ENCODE data around the gene ZP1. TPM values are rescaled to one million over a fixed set of nuclear protein-coding genes. Genes with fewer than 3 reads are reported as not detected.

ZP1 gene
- total RNA-seq, 5 donors from 2014 or later (not counting 1 experiment from before 2014, with no cell fraction given) = 0.20 to 1.0 TPM; not detected in 3

DNA sequence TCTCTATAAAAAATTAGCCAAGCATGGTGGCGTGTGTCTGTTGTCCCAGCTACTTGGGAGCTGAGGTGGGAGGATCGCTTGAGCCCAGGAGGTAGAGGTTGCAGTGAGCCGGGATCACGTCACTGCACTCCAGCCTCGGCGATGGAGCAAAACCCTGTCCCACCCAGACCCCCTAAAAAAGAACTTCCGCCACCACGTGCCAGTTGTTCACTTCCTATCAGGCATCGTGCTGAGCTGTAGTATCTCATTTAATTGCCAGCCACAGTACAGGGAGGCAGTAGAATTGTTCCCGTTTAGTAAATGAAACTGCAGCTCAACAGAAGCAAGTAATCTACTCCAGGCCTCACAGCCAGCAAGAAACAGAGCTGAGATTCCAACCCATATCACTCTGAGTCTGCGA, 53.9 kb downstream of the ZP1 start:
- WGBS (ENCODE audit: insufficient coverage) = 94% methylated on average over 2 of the region's 11 CpGs
- peaks cover 11 to 49% of the 10 kb centered on the region in 2 donors for H3K36me3 ChIP-seq (ENCODE audit: control insufficient read depth in 2 of 2, extremely low read depth in 1 of 2, insufficient read depth in 1 of 2, low read length in 1 of 2)
- Mint-ChIP-seq H3K27me3 (peaks cover 11 to 26% of the 10 kb centered on the region in 2 donors), H3K36me3 (peaks cover 47% of the 10 kb centered on the region), H3K27ac (no peak overlapping the region), H3K9me3 (no peaks in the 10 kb centered on the region), H3K4me3 (no peak overlapping the region), H3K4me1 (peaks cover 24 to 33% (median 32%) of the 10 kb centered on the region in 3 donors)
- H3K27ac ChIP-seq (ENCODE audit: low read length) = no peak overlapping the region
- DNase-seq (no peak), ATAC-seq (replicated peaks in 1 of 4) (no peak)
- no peak overlapping the region for H3K4me3 ChIP-seq (ENCODE audit: control insufficient read depth in 1 of 2, extremely low read depth in 1 of 2, low read length in 1 of 2)
- H3K27me3 ChIP-seq (replicated peaks in 1 of 2; ENCODE audit: control insufficient read depth in 2 of 2, extremely low read depth in 1 of 2, insufficient read depth in 2 of 2, low read length in 1 of 2) = peaks cover 0 to 48% of the 10 kb centered on the region in 2 experiments
- peaks cover 0 to 36% of the 10 kb centered on the region in 2 experiments for H3K4me1 ChIP-seq (ENCODE audit: control insufficient read depth in 1 of 2, extremely low read depth in 1 of 2, insufficient read depth in 2 of 2, low read length in 2 of 2)
- H3K9me3 ChIP-seq = no peaks in the 10 kb centered on the region
- POLR2A ChIA-PET = no interaction called here
- CTCF ChIA-PET = no interaction called here

DNA sequence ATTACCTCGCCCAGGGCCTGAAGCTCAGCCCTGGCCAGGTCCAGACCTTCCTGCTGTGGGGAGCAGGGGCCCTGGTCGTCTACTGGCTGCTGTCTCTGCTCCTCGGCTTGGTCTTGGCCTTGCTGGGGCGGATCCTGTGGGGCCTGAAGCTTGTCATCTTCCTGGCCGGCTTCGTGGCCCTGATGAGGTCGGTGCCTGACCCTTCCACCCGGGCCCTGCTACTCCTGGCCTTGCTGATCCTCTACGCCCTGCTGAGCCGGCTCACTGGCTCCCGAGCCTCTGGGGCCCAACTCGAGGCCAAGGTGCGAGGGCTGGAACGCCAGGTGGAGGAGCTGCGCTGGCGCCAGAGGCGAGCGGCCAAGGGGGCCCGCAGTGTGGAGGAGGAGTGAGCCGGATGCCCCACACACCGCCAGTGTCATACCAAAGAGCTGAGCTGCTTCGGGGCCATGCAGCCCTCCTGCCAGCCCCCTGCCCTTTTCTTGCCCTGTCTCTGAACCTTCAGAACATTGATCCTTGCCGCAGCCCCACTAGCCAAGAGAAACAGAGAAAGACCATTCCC, 54.5 kb downstream of the ZP1 start:
- Mint-ChIP-seq H3K36me3 (peaks cover 47% of the 10 kb centered on the region), H3K4me1 (peaks cover 18 to 28% (median 26%) of the 10 kb centered on the region in 3 donors), H3K27ac (no peak overlapping the region), H3K4me3 (no peak overlapping the region), H3K27me3 (peaks cover 11 to 30% of the 10 kb centered on the region in 2 donors), H3K9me3 (no peaks in the 10 kb centered on the region)
- DNase-seq = no peak
- Histone ChIP-seq H3K4me3 (ENCODE audit: control insufficient read depth in 1 of 2, extremely low read depth in 1 of 2, low read length in 1 of 2) (no peak overlapping the region), H3K9me3 (no peaks in the 10 kb centered on the region), H3K27ac (ENCODE audit: low read length) (no peak overlapping the region), H3K4me1 (ENCODE audit: control insufficient read depth in 1 of 2, extremely low read depth in 1 of 2, insufficient read depth in 2 of 2, low read length in 2 of 2) (peaks cover 0 to 30% of the 10 kb centered on the region in 2 experiments), H3K36me3 (ENCODE audit: control insufficient read depth in 2 of 2, extremely low read depth in 1 of 2, insufficient read depth in 1 of 2, low read length in 1 of 2) (peaks cover 11 to 45% of the 10 kb centered on the region in 2 donors), H3K27me3 (replicated peaks in 1 of 2; ENCODE audit: control insufficient read depth in 2 of 2, extremely low read depth in 1 of 2, insufficient read depth in 2 of 2, low read length in 1 of 2) (peaks cover 0 to 51% of the 10 kb centered on the region in 2 experiments)
- ATAC-seq (replicated peaks in 1 of 4) = no peak
- CTCF ChIA-PET = no interaction called here
- 94% methylated on average over 19 of the region's 23 CpGs for WGBS (ENCODE audit: insufficient coverage)
- POLR2A ChIA-PET = no interaction called here

DNA sequence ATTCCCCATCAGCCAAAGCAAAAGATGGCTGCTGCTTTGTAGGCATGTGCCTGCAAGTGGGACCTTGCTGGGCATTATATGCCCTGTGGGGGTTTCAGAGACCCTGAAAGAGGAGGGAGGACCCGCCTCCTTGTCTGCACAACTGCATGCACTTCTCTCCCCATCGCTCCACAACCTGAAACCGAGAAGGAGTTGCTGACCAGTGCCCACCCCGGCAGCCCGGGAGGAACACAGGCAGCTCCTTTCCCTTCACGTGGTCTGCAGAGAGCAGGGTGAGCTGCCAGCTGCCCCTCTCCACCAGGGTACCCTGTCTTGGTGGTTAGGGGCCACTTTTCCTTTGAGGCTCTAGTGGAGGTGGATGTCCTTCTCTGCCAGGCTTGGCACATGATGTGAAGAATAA, 55.6 kb downstream of the ZP1 start:
- H3K4me1 ChIP-seq (ENCODE audit: control insufficient read depth in 1 of 2, extremely low read depth in 1 of 2, insufficient read depth in 2 of 2, low read length in 2 of 2) = peaks cover 0 to 26% of the 10 kb centered on the region in 2 experiments
- ChIA-PET POLR2A (no interaction called here), CTCF (interaction anchor here in 1 of 2 donors (1.9 kb wide), 1 partner anchor 8 kb away, joined by 11 read pairs; the partner anchor contains the start of gene TMEM109)
- 91% methylated on average over 5 of the region's 6 CpGs for WGBS (ENCODE audit: insufficient coverage)
- no peaks in the 10 kb centered on the region for H3K9me3 ChIP-seq
- peaks cover 11 to 33% of the 10 kb centered on the region in 2 donors for H3K27me3 Mint-ChIP-seq
- no peak overlapping the region for H3K4me3 ChIP-seq (ENCODE audit: control insufficient read depth in 1 of 2, extremely low read depth in 1 of 2, low read length in 1 of 2)
- peak overlapping the region in 1 of 3 donors; percentile 69 for H3K4me3 Mint-ChIP-seq
- no peak overlapping the region for H3K27ac Mint-ChIP-seq
- no peak overlapping the region for H3K27ac ChIP-seq (ENCODE audit: low read length)
- H3K4me1 Mint-ChIP-seq = peaks cover 12 to 22% (median 21%) of the 10 kb centered on the region in 3 donors
- peaks cover 43% of the 10 kb centered on the region for H3K36me3 Mint-ChIP-seq
- ATAC-seq (replicated peaks in 1 of 4) = no peak
- H3K9me3 Mint-ChIP-seq = no peaks in the 10 kb centered on the region
- H3K27me3 ChIP-seq (replicated peaks in 1 of 2; ENCODE audit: control insufficient read depth in 2 of 2, extremely low read depth in 1 of 2, insufficient read depth in 2 of 2, low read length in 1 of 2) = peaks cover 0 to 56% of the 10 kb centered on the region in 2 experiments
- peaks cover 11 to 42% of the 10 kb centered on the region in 2 donors for H3K36me3 ChIP-seq (ENCODE audit: control insufficient read depth in 2 of 2, extremely low read depth in 1 of 2, insufficient read depth in 1 of 2, low read length in 1 of 2)
- no peak for DNase-seq

DNA sequence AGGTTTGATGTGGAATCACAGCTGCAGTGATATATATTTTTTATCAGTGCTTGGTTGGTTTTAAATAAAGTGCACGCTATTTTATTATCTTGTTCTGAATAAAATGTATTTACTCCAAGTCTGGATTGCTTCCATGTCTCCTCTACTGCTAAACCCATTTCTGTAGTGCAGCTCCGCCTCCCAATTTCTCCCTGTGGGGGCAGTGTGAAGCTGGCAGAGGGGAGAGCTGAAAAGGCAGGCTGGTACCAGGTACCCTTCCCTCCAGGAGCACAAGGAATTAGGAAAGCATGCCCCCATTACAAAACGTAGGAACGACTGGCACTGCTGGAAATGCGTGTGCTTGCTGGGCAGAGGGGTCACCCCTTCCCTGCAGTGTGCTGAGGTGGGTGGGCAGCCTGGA, 56.0 kb downstream of the ZP1 start:
- ATAC-seq (replicated peaks in 1 of 4) (no peak), DNase-seq (no peak)
- Mint-ChIP-seq H3K9me3 (no peaks in the 10 kb centered on the region), H3K27ac (no peak overlapping the region), H3K4me1 (peaks cover 12 to 22% (median 18%) of the 10 kb centered on the region in 3 donors), H3K36me3 (peaks cover 43% of the 10 kb centered on the region), H3K27me3 (peaks cover 11 to 33% of the 10 kb centered on the region in 2 donors), H3K4me3 (peak overlapping the region in 2 of 3 donors; percentile 54 to 69)
- POLR2A ChIA-PET = no interaction called here
- CTCF ChIA-PET = interaction anchor here in 1 of 2 donors (1.9 kb wide), 1 partner anchor 9 kb away, joined by 11 read pairs; the partner anchor contains the start of gene TMEM109
- peaks cover 0 to 56% of the 10 kb centered on the region in 2 experiments for H3K27me3 ChIP-seq (replicated peaks in 1 of 2; ENCODE audit: control insufficient read depth in 2 of 2, extremely low read depth in 1 of 2, insufficient read depth in 2 of 2, low read length in 1 of 2)
- no peak overlapping the region for H3K27ac ChIP-seq (ENCODE audit: low read length)
- peaks cover 11 to 41% of the 10 kb centered on the region in 2 donors for H3K36me3 ChIP-seq (ENCODE audit: control insufficient read depth in 2 of 2, extremely low read depth in 1 of 2, insufficient read depth in 1 of 2, low read length in 1 of 2)
- H3K9me3 ChIP-seq = no peaks in the 10 kb centered on the region
- WGBS (ENCODE audit: insufficient coverage) = no CpG with 5 or more reads among the region's 5 CpGs
- H3K4me3 ChIP-seq (ENCODE audit: control insufficient read depth in 1 of 2, extremely low read depth in 1 of 2, low read length in 1 of 2) = no peak overlapping the region
- peaks cover 0 to 26% of the 10 kb centered on the region in 2 experiments for H3K4me1 ChIP-seq (ENCODE audit: control insufficient read depth in 1 of 2, extremely low read depth in 1 of 2, insufficient read depth in 2 of 2, low read length in 2 of 2)

DNA sequence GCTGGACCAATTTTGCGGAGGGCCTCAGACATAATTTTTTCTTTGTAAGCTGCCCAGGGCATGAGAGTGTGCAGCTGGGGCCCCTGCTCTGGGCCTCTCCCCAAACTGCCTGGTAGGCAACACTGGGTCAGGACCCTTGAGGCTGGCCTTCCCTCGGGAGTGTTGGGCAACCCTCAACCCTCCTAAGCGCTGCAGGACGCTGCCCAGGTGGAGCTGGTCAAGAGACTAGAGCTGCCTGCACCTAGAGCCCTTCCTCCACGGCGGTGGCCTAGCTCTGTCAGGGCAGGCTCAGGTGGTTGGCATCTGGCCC, 56.4 kb downstream of the ZP1 start:
- no peak overlapping the region for H3K27ac ChIP-seq (ENCODE audit: low read length)
- CTCF ChIA-PET = interaction anchor here in 1 of 2 donors (1.9 kb wide), 1 partner anchor 9 kb away, joined by 11 read pairs; the partner anchor contains the start of gene TMEM109

DNA sequence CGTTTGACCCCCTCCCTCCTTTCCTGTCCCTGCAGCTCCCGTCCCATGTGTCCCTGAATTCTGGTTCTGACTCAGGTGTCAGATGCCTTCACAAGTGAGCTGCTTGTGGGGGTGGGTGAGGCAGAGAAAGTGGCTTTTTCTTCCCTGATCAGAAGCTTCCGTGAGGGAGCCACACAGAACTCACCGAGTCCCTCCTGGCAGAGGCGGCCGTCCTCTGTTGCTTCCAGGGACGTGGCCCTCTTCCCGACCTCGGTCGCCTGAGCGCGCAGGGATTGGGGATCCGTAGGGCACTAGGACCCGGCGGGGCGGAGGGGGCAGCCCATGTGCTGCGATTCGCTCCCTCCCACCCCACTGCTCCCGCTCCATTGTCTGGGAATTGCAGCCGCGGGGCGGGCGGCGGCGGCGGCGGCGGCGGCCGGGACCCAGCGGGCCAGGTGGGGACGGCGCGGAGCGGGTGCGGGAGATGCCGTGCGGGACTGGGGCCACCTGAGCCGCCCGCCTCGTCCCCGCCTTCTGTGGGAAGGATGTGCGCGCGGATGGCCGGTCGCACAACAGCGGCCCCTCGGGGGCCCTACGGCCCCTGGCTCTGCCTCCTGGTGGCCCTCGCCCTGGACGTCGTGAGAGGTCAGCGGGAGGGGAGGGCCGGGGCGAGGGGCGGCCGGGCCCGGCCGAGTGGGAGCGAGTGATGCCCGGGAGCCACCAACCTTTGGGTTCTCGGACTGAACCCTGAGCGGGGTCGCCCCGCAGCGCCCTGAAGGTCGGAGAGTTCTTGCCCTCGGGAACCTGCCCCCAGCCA, 57.0 kb downstream of the ZP1 start, which contains the start of gene TMEM132A:
TSS of gene TMEM132A (plus strand) at position 351 of the 796 bp plus-strand sequence. CDS start at position 525, 174 bp downstream.
- DNase-seq = peak in 1 of 35 experiments; percentile 33
- H3K27ac Mint-ChIP-seq = no peak within 1 kb of the TSS
- WGBS (ENCODE audit: insufficient coverage) = 2% methylated on average over 62 of the region's 69 CpGs

More for the DNA sequence above, 56.4 kb downstream of the ZP1 start:
- H3K27ac Mint-ChIP-seq = no peak overlapping the region
- POLR2A ChIA-PET = no interaction called here
- no peaks in the 10 kb centered on the region for H3K9me3 Mint-ChIP-seq
- Histone ChIP-seq H3K4me1 (ENCODE audit: control insufficient read depth in 1 of 2, extremely low read depth in 1 of 2, insufficient read depth in 2 of 2, low read length in 2 of 2) (peaks cover 0 to 26% of the 10 kb centered on the region in 2 experiments), H3K4me3 (ENCODE audit: control insufficient read depth in 1 of 2, extremely low read depth in 1 of 2, low read length in 1 of 2) (peak overlapping the region; percentile 44 to 54), H3K27me3 (replicated peaks in 1 of 2; ENCODE audit: control insufficient read depth in 2 of 2, extremely low read depth in 1 of 2, insufficient read depth in 2 of 2, low read length in 1 of 2) (peaks cover 0 to 61% of the 10 kb centered on the region in 2 experiments), H3K9me3 (no peaks in the 10 kb centered on the region), H3K36me3 (ENCODE audit: control insufficient read depth in 2 of 2, extremely low read depth in 1 of 2, insufficient read depth in 1 of 2, low read length in 1 of 2) (peaks cover 11 to 41% of the 10 kb centered on the region in 2 donors)
- H3K36me3 Mint-ChIP-seq = peaks cover 43% of the 10 kb centered on the region
- peaks cover 12 to 22% (median 18%) of the 10 kb centered on the region in 3 donors for H3K4me1 Mint-ChIP-seq
- WGBS (ENCODE audit: insufficient coverage) = 64% methylated on average over 6 of the region's 6 CpGs
- DNase-seq (no peak), ATAC-seq (replicated peaks in 1 of 4) (no peak)
- peaks cover 11 to 33% of the 10 kb centered on the region in 2 donors for H3K27me3 Mint-ChIP-seq
- H3K4me3 Mint-ChIP-seq = peak overlapping the region; percentile 36 to 69 (median 55)

More for the DNA sequence above, 57.0 kb downstream of the ZP1 start, which contains the start of gene TMEM132A:
- H3K27ac ChIP-seq (ENCODE audit: low read length) = no peak within 1 kb of the TSS
- H3K4me3 ChIP-seq (ENCODE audit: control insufficient read depth in 1 of 2, extremely low read depth in 1 of 2, low read length in 1 of 2) = peak within 1 kb of the TSS; percentile 44 to 54
- Mint-ChIP-seq H3K9me3 (no peaks in the 10 kb centered on the region), H3K36me3 (peaks cover 42% of the 10 kb centered on the region), H3K4me1 (peaks cover 12 to 22% (median 18%) of the 10 kb centered on the region in 3 donors), H3K27me3 (peaks cover 11 to 35% of the 10 kb centered on the region in 2 donors), H3K4me3 (peak within 1 kb of the TSS; percentile 63 to 69 (median 64))
- peaks cover 0 to 26% of the 10 kb centered on the region in 2 experiments for H3K4me1 ChIP-seq (ENCODE audit: control insufficient read depth in 1 of 2, extremely low read depth in 1 of 2, insufficient read depth in 2 of 2, low read length in 2 of 2)
- H3K9me3 ChIP-seq = no peaks in the 10 kb centered on the region
- peaks cover 11 to 37% of the 10 kb centered on the region in 2 donors for H3K36me3 ChIP-seq (ENCODE audit: control insufficient read depth in 2 of 2, extremely low read depth in 1 of 2, insufficient read depth in 1 of 2, low read length in 1 of 2)
- POLR2A ChIA-PET = no interaction called here
- peaks cover 0 to 64% of the 10 kb centered on the region in 2 experiments for H3K27me3 ChIP-seq (replicated peaks in 1 of 2; ENCODE audit: control insufficient read depth in 2 of 2, extremely low read depth in 1 of 2, insufficient read depth in 2 of 2, low read length in 1 of 2)
- peak; percentile 41 to 58 (median 48) for ATAC-seq (replicated peaks in 1 of 4)
- CTCF ChIA-PET = interaction anchor here in 1 of 2 donors (1.9 kb wide), 1 partner anchor 10 kb away, joined by 11 read pairs; the partner anchor contains the start of gene TMEM109

Data from T-cell (primary cell).